SK-N-SH (cell line): ENCODE measurements around the gene SYNM. TPM values are rescaled to one million over a fixed set of nuclear protein-coding genes. Genes with fewer than 3 reads are reported as not detected.
"Not testable (repeated sequence)": the region's sequence is repeated elsewhere in the genome, so short reads cannot be mapped to it uniquely, and the experiment has no call there.

Source experiments
- CTCF ChIA-PET: fragments of 300-600, 350-600 bp; formaldehyde crosslinking; extraction: SDS; loops from one replicate; lab custom pipeline; 2021; lab: Yijun Ruan, JAX
- POLR2A ChIA-PET: fragments of 350-600 bp; sonication (Branson Sonifier 250); formaldehyde crosslinking; extraction: SDS; loops from one replicate; lab custom pipeline; 2020; ENCODE audit warnings: antibody characterized with exemption, inconsistent platforms; lab: Yijun Ruan, JAX
- DNase-seq: peaks from one replicate; pipeline ENCODE4 v3.0.0; 2012
- H2AFZ ChIP-seq: fragments of 200-600 bp; sonication (generic); 2 replicates; pipeline ENCODE4 v1.8.1; 2016; ENCODE audit warnings: antibody characterized with exemption, mild to moderate bottlenecking, low read depth
- H3F3A ChIP-seq: fragments of 200-600 bp; sonication (generic); replicated peaks from 2 replicates; pipeline ENCODE3; 2016; ENCODE audit warnings: antibody characterized with exemption, mild to moderate bottlenecking; ENCODE audit not compliant: insufficient read depth
- H3K27ac ChIP-seq, 2 experiments: fragments of 200-500 bp in 1 of 2; fragments of 200-600 bp in 1 of 2; sonication (Bioruptor generic) in 1 of 2; sonication (generic), shearing (Covaris generic) in 1 of 2; 2 replicates each; pipeline versions ENCODE4 v1.5.1 to v1.6.1; 2014 to 2016; ENCODE audit warnings: low read depth in 2 of 2, inconsistent platforms in 1 of 2, low read length in 1 of 2, mild to moderate bottlenecking in 1 of 2, mixed read lengths in 1 of 2
- H3K27me3 ChIP-seq: fragments of 200-600 bp; sonication (generic), shearing (Covaris generic); 2 replicates; pipeline ENCODE4 v1.6.1; 2016; ENCODE audit warnings: mixed run types; ENCODE audit not compliant: insufficient read depth
- H3K36me3 ChIP-seq, 2 experiments: fragments of 200-500 bp in 1 of 2; fragments of 200-600 bp in 1 of 2; sonication (Bioruptor generic) in 1 of 2; sonication (generic) in 1 of 2; replicated peaks in 1 of 2; 2 replicates each; pipeline versions ENCODE3 to v1.5.1; 2014 to 2016; ENCODE audit warnings: low read length in 1 of 2, mild to moderate bottlenecking in 1 of 2; ENCODE audit not compliant: insufficient read depth in 2 of 2, control insufficient read depth in 1 of 2
- H3K4me1 ChIP-seq, 2 experiments: fragments of 200-500 bp in 1 of 2; fragments of 200-600 bp in 1 of 2; sonication (Bioruptor generic) in 1 of 2; sonication (generic), shearing (Covaris generic) in 1 of 2; 2 replicates each; pipeline versions ENCODE4 v1.5.1 to v1.6.1; 2014 to 2016; ENCODE audit warnings: low read depth in 1 of 2, low read length in 1 of 2, mixed run types in 1 of 2; ENCODE audit not compliant: insufficient read depth in 2 of 2, control insufficient read depth in 1 of 2
- H3K4me2 ChIP-seq: fragments of 200-600 bp; sonication (generic), shearing (Covaris generic); 2 replicates; pipeline ENCODE4 v1.6.1; 2017; ENCODE audit warnings: mixed run types
- H3K4me3 ChIP-seq, 2 experiments: fragments of 200-500 bp in 1 of 2; fragments of 200-600 bp in 1 of 2; sonication (Bioruptor generic) in 1 of 2; sonication (generic), shearing (Covaris generic) in 1 of 2; 2 replicates each; pipeline versions ENCODE4 v1.5.1 to v1.8.1; 2014 to 2016; ENCODE audit warnings: low read depth in 2 of 2, inconsistent platforms in 1 of 2, low read length in 1 of 2, mild to moderate bottlenecking in 1 of 2, mixed read lengths in 1 of 2, moderate library complexity in 1 of 2
- H3K79me2 ChIP-seq: fragments of 200-600 bp; sonication (generic); 2 replicates; pipeline ENCODE4 v1.8.1; 2017; ENCODE audit warnings: mild to moderate bottlenecking; ENCODE audit not compliant: insufficient read depth
- H3K9ac ChIP-seq: fragments of 200-600 bp; sonication (generic); 2 replicates; pipeline ENCODE4 v1.6.1; 2017; ENCODE audit warnings: mixed run types
- H3K9me2 ChIP-seq: fragments of 200-600 bp; sonication (generic); 2 replicates; pipeline ENCODE4 v1.6.1; 2017; ENCODE audit warnings: mixed run types
- H3K9me3 ChIP-seq: fragments of 200-600 bp; sonication (generic); 2 replicates; pipeline ENCODE4 v1.6.1; 2017; ENCODE audit warnings: mixed run types, mild to moderate bottlenecking, moderate library complexity
- H4K20me1 ChIP-seq: fragments of 200-600 bp; sonication (generic); 2 replicates; pipeline ENCODE4 v1.6.1; 2017; ENCODE audit warnings: mild to moderate bottlenecking, mixed run types; ENCODE audit not compliant: insufficient read depth
- MAX ChIP-seq: IDR thresholded peaks from 2 replicates; pipeline ENCODE4 v1.4.0; 2012; ENCODE audit warnings: low read depth
- MEF2A ChIP-seq: IDR thresholded peaks from 2 replicates; pipeline ENCODE4 v1.4.0; 2012; ENCODE audit warnings: low read depth, borderline replicate concordance
- PBX3 ChIP-seq: IDR thresholded peaks from 2 replicates; pipeline ENCODE4; 2012
- POLR2AphosphoS5 ChIP-seq: IDR thresholded peaks from 2 replicates; pipeline ENCODE4 v1.6.1; 2012; ENCODE audit warnings: low read depth, low read length
- RAD21 ChIP-seq: IDR thresholded peaks from 2 replicates; pipeline ENCODE4 v1.6.1; 2012; ENCODE audit warnings: mild to moderate bottlenecking, low read length
- RCOR1 ChIP-seq: fragments of 150-350 bp; IDR thresholded peaks from 2 replicates; pipeline ENCODE4 v1.6.1; 2017; ENCODE audit warnings: antibody characterized with exemption, low read length
- REST ChIP-seq: IDR thresholded peaks from 2 replicates; pipeline ENCODE4 v1.6.1; 2012; ENCODE audit warnings: mild to moderate bottlenecking, low read depth, low read length, moderate library complexity
- RXRA ChIP-seq: IDR thresholded peaks from 2 replicates; pipeline ENCODE4 v1.4.0; 2012; ENCODE audit warnings: low read depth, mild to moderate bottlenecking, borderline replicate concordance
- SMC3 ChIP-seq: IDR thresholded peaks from 2 replicates; pipeline ENCODE4 v1.6.1; 2012; ENCODE audit warnings: low read depth, low read length, improper control_type of control experiment
- TAF1 ChIP-seq: IDR thresholded peaks from 2 replicates; pipeline ENCODE4 v1.6.1; 2012; ENCODE audit warnings: low read depth, mild to moderate bottlenecking, low read length, moderate library complexity, borderline replicate concordance
- WGBS: methylation state at CpG from one replicate; pipeline ENCODE4 v1.1.6; 2017; ENCODE audit warnings: low lambda C conversion rate; 5-methylcytosine and 5-hydroxymethylcytosine counted together
- polyA plus RNA-seq, 3 experiments: library from polyadenylated mRNA; depleted of rRNA; stranded (reverse); fragments of >200 nt; gene quantifications; 2 replicates each; pipeline ENCODE4 v1.2.3, GENCODE V29; 2012

Gene SYNM
- polyA plus RNA-seq, 1 of the 3 experiments (the other 2 are of a cell fraction): 5.0 TPM

- no peak overlapping the region for H3K4me2 ChIP-seq
- TF ChIP-seq RXRA (no peak), RCOR1 (no peak), MAX (no peak)
- H3K79me2 ChIP-seq: no peaks in the 10 kb centered on the region
- H3K4me3 ChIP-seq: no peak overlapping the region
- no peaks in the 10 kb centered on the region; a peak in 1 of 4 replicates for H3K4me1 ChIP-seq
- no peak for DNase-seq
- no peaks in the 10 kb centered on the region for H3F3A ChIP-seq
- ChIA-PET CTCF (interaction anchor here (0.9 to 3.5 kb wide), 5 partner anchors 13 to 631 kb away, joined by 3 to 48 read pairs (median 11); no protein-coding TSS in a partner anchor), POLR2A (no interaction called here)
- no peaks in the 10 kb centered on the region for H3K36me3 ChIP-seq
- 63% methylated on average over 5 of the region's 5 CpGs for WGBS
- no peaks in the 10 kb centered on the region for H3K27me3 ChIP-seq
- no peaks in the 10 kb centered on the region for H3K9me2 ChIP-seq
- no peaks in the 10 kb centered on the region for H4K20me1 ChIP-seq
- no peak overlapping the region for H3K9ac ChIP-seq
- no peaks in the 10 kb centered on the region for H3K9me3 ChIP-seq
- no peak overlapping the region for H2AFZ ChIP-seq
- no peak overlapping the region for H3K27ac ChIP-seq
Observed at GRCh38 chr15:99074446-99074845, 30.4 kb upstream of the SYNM start.

GRCh38 chr15:99075059-99075652 is 29.7 kb upstream of the SYNM start:
- H3K9me3 ChIP-seq, H3K36me3 ChIP-seq, H3K27ac ChIP-seq, H3K4me2 ChIP-seq, H4K20me1 ChIP-seq, H3F3A ChIP-seq, H3K9ac ChIP-seq, POLR2A ChIA-PET, H2AFZ ChIP-seq, H3K27me3 ChIP-seq, H3K4me1 ChIP-seq, H3K79me2 ChIP-seq, H3K9me2 ChIP-seq, H3K4me3 ChIP-seq, DNase-seq: not testable (repeated sequence)
- CTCF ChIA-PET: interaction anchor here (0.7 to 3.5 kb wide), 11 partner anchors 12 to 631 kb away, joined by 3 to 48 read pairs (median 8); no protein-coding TSS in a partner anchor

GRCh38 chr15:99076109-99076508 is 28.8 kb upstream of the SYNM start:
- WGBS: 84% methylated on average over 2 of the region's 2 CpGs
- peak overlapping the region; percentile 91 for H2AFZ ChIP-seq
- no peaks in the 10 kb centered on the region for H3K9me3 ChIP-seq
- peak overlapping the region in 1 of 2 experiments; percentile 45; a peak in 2 of 4 replicates for H3K27ac ChIP-seq
- H3K4me3 ChIP-seq: peak overlapping the region in 1 of 2 experiments; percentile 60; a peak in 2 of 4 replicates
- H3K4me2 ChIP-seq: peak overlapping the region; percentile 70; the same call in 1 of the 2 replicates
- H3K36me3 ChIP-seq: no peaks in the 10 kb centered on the region
- no peaks in the 10 kb centered on the region for H3K27me3 ChIP-seq
- H4K20me1 ChIP-seq: no peaks in the 10 kb centered on the region
- H3K4me1 ChIP-seq: no peaks in the 10 kb centered on the region; a peak in 1 of 4 replicates
- no peak for TF ChIP-seq TAF1
- TF ChIP-seq SMC3: no peak
- TF ChIP-seq MEF2A: no peak
- TF ChIP-seq PBX3: no peak
- TF ChIP-seq REST: no peak
- no peak for TF ChIP-seq POLR2AphosphoS5
- no peak for TF ChIP-seq MAX
- no peak for TF ChIP-seq RAD21
- TF ChIP-seq, all 33 proteins: peak for 0
- peak overlapping the region; percentile 44; the same call in 1 of the 2 replicates for H3K9ac ChIP-seq
- CTCF ChIA-PET: interaction anchor here (0.6 to 3.6 kb wide), 42 partner anchors 9 to 764 kb away, joined by 3 to 48 read pairs (median 5); partner anchors contain the start of gene SYNM
- H3K79me2 ChIP-seq: no peaks in the 10 kb centered on the region
- POLR2A ChIA-PET: no interaction called here
- no peaks in the 10 kb centered on the region for H3F3A ChIP-seq
- DNase-seq: no peak
- H3K9me2 ChIP-seq: no peaks in the 10 kb centered on the region
